ENCODE measurements around the gene ZNF816. TPM values are rescaled to one million over a fixed set of nuclear protein-coding genes. Genes with fewer than 3 reads are reported as not detected.
A peak's percentile ranks its signal among the peaks of the same experiment; 100 is the strongest.

The ZNF816 gene
- total and polyA plus RNA-seq, 4 donors: 2.9 to 20.9 (median 7.0) TPM

GRCh38 chr19:52901842-52902241 is 60.8 kb downstream of the ZNF816 start:
- no peak for ATAC-seq (ENCODE audit: insufficient read depth, low FRiP score)
- H3K9ac ChIP-seq (ENCODE audit: insufficient read depth in 1 of 2, low read length in 2 of 2): no peak overlapping the region
- H3K27me3 ChIP-seq (ENCODE audit: control insufficient read depth in 3 of 3, insufficient read depth in 3 of 3, low read length in 2 of 3): no peaks in the 10 kb centered on the region
- H3K4me3 ChIP-seq: no peak overlapping the region
- peaks cover 0 to 3% (median 0%) of the 10 kb centered on the region in 5 donors for H3K4me1 ChIP-seq (ENCODE audit: control insufficient read depth in 5 of 5, insufficient read depth in 5 of 5, low read length in 5 of 5)
- no peak overlapping the region for H3K27ac ChIP-seq (ENCODE audit: low read depth in 1 of 2, low read length in 1 of 2)
- DNase-seq: peak in 1 of 3 donors; percentile 4
- WGBS, 2 donors: 69 to 89% methylated on average over 3 of the region's 3 CpGs
- no peak for TF ChIP-seq CTCF (IDR thresholded peaks at IDR 0.05; ENCODE audit: control extremely low read depth, extremely low read depth)
- peaks cover under 1 to 10% (median 3%) of the 10 kb centered on the region in 4 donors for H3K36me3 ChIP-seq (ENCODE audit: control insufficient read depth in 4 of 4, insufficient read depth in 4 of 4, low read length in 4 of 4)
- H3K9me3 ChIP-seq (ENCODE audit: control insufficient read depth in 4 of 4, insufficient read depth in 3 of 4, low read length in 3 of 4): no peaks in the 10 kb centered on the region

Other genes starting within 250 kb of the ZNF816 start
- 10 to 100 TPM; 18.5 to 28.0 TPM for gene ZNF611, start 227.8 kb downstream of the ZNF816 start, total RNA-seq
- gene ZNF611, start 227.8 kb downstream of the ZNF816 start, polyA plus RNA-seq: 1 to 10 TPM; 4.3 to 7.8 TPM
- gene ZNF600, start 176.1 kb downstream of the ZNF816 start, total RNA-seq: 10 to 100 TPM in 1 of 2 donors, 1 to 10 TPM in 1; 8.7 to 12.9 TPM
- gene ZNF600, start 176.1 kb downstream of the ZNF816 start, polyA plus RNA-seq: 10 to 100 TPM in 1 of 2 donors, 1 to 10 TPM in 1; 3.5 to 14.8 TPM
- gene ZNF28, start 141.2 kb downstream of the ZNF816 start, total RNA-seq: 10 to 100 TPM; 17.8 to 22.1 TPM
- gene ZNF28, start 141.2 kb downstream of the ZNF816 start, polyA plus RNA-seq: 1 to 10 TPM; 3.0 to 6.2 TPM
- gene ZNF468, start 105.3 kb downstream of the ZNF816 start, total RNA-seq: 10 to 100 TPM; 13.2 to 36.3 TPM
- 10 to 100 TPM in 1 of 2 donors, 1 to 10 TPM in 1; 8.5 to 11.1 TPM for gene ZNF468, start 105.3 kb downstream of the ZNF816 start, polyA plus RNA-seq
- gene ZNF320, start 65.2 kb downstream of the ZNF816 start, total RNA-seq: 10 to 100 TPM; 16.2 to 34.6 TPM
- gene ZNF320, start 65.2 kb downstream of the ZNF816 start, polyA plus RNA-seq: 1 to 10 TPM; 5.0 to 8.3 TPM
- 10 to 100 TPM in 1 of 2 donors, 1 to 10 TPM in 1; 6.9 to 18.9 TPM for gene ZNF888, start 39.5 kb downstream of the ZNF816 start, total RNA-seq
- 1 to 10 TPM; 2.2 to 4.5 TPM for gene ZNF888, start 39.5 kb downstream of the ZNF816 start, polyA plus RNA-seq
- gene ERVV-1, start 51.0 kb upstream of the ZNF816 start, total RNA-seq: not detected
- gene ERVV-1, start 51.0 kb upstream of the ZNF816 start, polyA plus RNA-seq: not detected
- not detected for gene ERVV-2, start 81.9 kb upstream of the ZNF816 start, total RNA-seq
- not detected for gene ERVV-2, start 81.9 kb upstream of the ZNF816 start, polyA plus RNA-seq
- gene ZNF160, start 140.5 kb upstream of the ZNF816 start, total RNA-seq: 10 to 100 TPM; 26.8 to 86.9 TPM
- 10 to 100 TPM; 16.7 to 17.9 TPM for gene ZNF160, start 140.5 kb upstream of the ZNF816 start, polyA plus RNA-seq
- gene ZNF415, start 170.0 kb upstream of the ZNF816 start, total RNA-seq: 10 to 100 TPM in 1 of 2 donors, 1 to 10 TPM in 1; 4.5 to 16.6 TPM
- gene ZNF415, start 170.0 kb upstream of the ZNF816 start, polyA plus RNA-seq: 1 to 10 TPM; 3.1 to 3.3 TPM
- gene ZNF347, start 196.2 kb upstream of the ZNF816 start, total RNA-seq: 10 to 100 TPM; 11.5 to 17.9 TPM
- 1 to 10 TPM; 2.9 to 3.0 TPM for gene ZNF347, start 196.2 kb upstream of the ZNF816 start, polyA plus RNA-seq
- 1 to 10 TPM; 2.5 to 6.7 TPM for gene ZNF665, start 230.5 kb upstream of the ZNF816 start, total RNA-seq
- 1 to 10 TPM; 2.0 to 2.8 TPM for gene ZNF665, start 230.5 kb upstream of the ZNF816 start, polyA plus RNA-seq

Measured in lung (tissue), 12 donors.